NCI-H1930 (cell line): Measurements from ENCODE around the gene RAB14.

Experiments used
- DNase-seq, 2 experiments: peaks; one replicate each; lab custom pipeline; 2025; lab: John Stamatoyannopoulos, UW

The RAB14 gene

DNA sequence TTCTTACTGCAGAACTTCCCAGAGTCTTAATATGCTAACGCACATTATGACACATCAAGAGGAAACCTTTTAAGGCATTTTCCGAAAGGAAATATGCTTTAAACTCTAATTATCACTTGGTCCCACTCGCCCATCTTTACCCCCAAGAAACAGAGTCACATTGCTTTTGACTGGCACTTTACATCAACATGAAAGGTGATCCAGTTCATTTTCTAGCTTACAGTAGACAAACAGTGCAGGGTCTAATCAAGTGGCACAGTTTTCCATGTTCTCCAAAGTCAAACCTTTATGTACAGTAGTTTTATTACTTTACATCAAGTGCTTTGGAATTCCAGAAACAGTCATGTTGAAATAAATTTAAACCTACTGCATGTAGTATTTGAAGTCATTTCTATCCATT is 12.0 kb downstream of the RAB14 start:
- DNase-seq, result no peak

DNA sequence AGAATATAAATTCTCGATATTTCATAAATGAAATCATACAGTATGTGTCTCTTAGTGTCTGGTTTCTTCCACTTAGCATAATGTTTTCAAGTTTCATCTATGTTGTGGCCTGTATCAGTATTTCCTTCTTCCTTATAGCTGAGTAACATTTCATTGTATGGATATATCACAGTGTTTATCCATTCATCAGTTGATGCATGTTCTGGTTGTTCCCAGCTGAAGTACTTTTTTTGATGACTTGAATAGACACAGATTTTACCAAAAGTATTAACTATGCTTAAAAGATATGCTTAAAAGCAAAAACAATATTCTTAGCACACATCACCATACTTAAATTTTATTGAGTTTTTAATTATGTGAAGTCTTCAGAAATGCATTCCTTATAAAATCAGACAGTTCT is 12.7 kb downstream of the RAB14 start:
- DNase-seq, result no peak

DNA sequence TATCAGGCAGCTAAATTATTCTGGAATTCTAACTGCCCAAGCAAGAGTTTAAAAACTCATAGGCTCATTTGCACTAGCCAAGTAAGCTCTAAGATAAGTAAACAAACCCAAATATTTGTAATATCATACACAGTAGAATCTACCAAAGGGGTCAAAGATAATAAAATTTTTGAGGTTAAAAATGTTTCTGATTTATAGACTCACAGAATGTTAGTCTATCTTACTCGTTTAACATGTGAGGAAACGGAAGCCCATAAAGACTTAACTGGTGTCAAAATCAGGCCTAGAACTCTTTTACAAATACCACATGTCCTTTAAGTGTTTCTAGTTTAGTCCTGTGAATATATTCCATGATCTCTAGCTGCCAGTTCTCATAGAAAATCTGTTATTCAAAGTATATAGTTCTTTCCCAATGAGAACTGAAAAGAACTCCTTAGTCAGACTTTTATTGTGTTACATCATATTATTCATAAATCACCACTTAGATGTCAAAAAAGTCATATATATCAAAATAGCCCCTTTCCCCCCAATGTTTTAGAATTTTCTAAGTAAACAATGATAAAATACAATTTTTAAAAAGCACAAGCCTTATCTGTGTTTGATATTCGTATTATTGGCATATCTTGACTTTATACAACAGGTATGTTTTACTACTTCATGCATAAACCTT is 13.9 kb downstream of the RAB14 start:
- no peak for DNase-seq

DNA sequence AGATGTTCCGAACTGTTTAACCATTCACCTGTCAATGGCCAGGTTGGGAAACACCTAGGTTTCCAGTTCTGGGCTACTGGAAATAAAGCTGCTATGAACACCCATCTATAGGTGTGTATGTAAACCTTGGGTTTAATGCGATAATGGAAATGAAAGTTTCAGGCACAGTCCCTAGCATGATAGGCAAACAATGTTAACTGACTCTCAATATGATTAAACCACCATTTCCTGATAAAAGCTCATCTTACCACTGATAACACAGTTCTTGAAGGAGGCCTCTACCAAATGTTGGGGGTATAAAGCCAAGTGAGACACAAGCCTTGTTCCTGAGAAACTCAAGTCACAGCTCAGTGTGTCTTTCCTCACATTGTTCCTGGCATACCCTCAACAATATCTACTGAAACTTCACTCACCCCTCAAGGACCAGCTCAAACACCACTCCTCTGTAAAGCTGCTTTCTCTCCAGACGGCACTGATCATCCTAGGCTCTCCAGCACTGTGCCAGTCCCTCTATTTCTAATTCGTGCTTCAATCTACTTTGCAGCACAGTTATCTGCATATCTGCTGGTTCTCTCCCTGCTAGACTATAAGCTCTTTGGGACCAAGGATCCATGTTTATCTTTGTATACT is 15.8 kb downstream of the RAB14 start:
- no peak for DNase-seq

DNA sequence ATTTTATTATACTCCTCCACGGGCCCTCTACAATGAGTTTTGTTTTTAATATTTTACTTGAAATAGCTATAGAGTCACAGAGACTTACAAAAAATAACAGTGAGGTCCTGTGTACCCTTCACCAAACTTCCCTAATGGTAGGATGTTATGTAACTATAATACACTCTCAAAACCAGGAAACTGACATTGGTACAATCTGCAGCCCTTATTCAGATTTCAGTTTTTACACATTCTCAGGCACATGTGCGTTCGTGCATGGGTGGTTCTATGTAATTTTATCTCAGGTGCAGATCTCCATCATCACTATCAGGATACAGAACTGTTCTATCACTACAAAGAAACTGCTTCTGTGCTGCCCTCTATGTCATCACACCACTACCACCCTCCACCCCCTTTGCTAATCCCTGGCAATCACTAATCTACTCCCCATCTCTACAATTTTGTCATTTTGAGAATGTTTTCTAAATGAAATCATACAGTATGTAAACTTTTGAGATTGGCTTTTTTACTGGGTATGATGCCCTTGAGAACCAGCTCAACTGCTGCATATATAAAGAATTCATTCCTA is 16.4 kb downstream of the RAB14 start:
- no peak for DNase-seq

DNA sequence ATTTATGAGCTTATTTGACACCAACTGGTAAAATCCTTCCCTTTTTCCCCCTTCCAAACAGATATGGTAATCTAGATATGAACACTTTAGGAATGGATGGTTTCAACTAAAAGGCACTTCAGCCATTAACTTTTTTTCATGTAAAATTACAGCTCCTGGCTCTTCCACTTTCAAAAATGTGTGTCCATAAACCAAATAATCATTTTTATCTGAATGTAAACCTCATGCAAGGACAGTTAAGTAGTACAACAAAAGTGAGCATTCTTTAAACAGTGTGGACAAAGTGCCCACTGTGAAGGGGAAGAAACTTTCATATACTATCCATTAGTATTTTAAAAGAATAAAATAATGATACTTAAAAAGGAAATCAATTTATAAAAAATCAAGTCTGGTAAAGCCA is 17.2 kb downstream of the RAB14 start:
- no peak for DNase-seq

DNA sequence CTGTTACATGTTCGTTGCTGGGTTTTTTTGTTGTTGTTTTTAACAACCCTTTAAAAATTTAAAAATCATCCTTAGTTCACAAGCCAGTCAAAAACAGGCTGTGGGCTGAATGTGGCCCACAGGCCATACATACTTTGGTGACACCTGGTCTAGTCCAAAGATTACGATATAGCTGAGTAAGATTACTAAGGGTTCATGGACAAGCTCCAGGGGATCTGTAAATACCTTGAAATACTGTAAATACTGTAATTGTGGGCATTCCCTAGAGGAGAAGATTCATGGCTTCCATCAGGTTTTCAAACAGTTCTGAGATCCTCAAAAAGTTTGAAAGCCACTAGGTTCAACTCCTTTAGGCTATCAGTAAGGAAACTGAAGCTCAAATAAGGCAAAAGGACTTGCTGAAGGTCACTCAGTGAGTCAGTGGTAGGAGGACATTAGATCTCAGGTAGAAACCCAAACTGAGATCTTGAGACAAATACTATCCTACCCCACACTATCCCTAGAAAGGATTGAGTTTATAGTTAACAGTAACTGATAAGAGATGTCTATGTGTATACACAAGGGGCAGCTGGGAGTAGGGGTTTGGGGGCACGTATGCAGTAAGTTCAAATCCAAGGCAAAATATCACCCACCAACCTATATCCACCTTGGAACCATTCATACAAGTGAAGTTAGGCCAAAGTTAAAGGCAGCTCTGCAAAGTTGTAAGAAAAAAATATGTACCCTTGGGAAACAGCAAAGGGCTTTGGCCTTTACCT is 17.8 kb downstream of the RAB14 start:
- DNase-seq, result no peak

DNA sequence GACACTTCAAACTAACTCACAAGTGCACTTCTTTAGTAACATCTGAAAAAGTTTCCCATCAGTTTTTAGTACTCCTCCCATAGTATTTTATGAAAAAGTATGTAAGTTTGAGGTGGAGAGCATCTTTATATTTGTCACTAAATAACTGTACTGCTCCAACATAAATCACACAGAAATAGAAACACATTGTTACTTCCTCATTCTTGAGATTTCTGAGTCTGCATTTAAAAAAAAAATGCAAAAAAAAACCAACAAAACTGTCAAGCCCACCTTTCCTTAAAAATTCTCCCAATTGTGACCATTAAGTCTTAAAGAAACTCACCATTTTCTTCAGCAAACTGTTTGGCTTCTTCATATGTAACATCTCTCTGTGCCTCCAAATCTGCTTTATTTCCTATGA is 18.7 kb downstream of the RAB14 start:
- DNase-seq, result no peak

DNA sequence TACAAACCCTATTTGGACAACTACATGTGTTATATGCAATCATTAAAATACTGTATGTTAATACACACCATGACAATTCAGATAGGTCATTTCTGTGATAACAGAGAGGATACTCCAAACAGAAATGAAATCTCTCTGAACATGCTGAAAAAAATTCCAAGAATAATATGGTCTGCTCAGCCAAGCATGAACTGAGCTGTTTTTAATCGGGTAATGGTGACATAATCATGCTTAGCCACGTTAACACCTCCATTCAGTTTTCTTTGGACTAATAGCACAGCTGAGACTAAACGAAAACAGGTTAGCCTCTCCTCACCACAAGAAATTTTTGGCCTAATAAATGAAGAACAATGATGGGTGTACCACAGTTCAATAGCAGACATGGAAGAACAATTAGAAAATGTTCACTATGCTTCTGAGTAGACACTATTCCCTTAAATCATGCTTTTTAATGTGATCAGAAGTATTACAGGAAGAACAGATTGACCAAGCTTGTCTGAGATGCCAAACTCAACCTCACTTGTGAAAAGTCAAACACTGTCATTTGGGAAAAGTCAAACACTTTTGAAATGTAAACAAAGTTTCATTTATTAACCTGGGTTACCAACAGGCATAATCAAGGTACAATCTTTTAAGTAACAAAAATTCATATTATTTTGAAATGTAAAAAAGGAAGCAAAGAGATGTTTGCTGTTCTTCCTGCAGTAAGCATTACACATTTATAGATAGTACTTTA is 19.4 kb downstream of the RAB14 start:
- DNase-seq, result no peak

DNA sequence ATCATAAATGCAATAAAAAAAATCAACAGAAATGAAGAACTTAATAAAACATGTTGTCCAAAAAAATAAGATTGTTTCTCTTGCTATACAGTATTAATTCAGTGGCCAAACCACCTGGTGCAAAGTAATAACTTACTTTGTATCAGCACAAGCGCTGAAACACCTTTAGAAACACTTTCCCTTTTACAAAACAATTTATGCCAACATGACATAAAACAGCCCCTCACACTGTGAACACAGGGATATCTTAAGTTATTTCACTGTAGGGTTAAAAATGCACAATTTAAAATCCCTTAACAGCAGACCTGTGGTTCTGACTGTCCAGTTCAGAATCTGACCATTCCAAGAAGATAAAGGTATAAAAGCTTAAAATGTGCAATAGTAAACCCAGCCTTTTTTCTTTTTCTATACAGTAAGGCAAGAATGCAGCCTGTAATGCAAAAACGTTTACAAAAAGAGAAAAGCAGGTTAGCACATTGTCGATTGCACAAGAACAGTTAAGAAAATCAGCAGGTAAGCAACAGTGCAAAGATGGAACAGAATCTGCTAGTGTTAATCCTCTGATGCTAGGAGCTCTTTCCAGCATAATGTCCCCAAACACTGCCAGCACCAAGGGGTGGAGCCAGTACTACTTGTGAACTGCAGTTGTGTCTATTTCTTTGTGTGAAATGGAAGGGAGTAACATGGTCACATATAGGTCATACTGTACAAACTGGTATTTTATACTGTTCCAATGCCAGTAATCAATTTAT is 21.6 kb downstream of the RAB14 start:
- DNase-seq, result no peak

DNA sequence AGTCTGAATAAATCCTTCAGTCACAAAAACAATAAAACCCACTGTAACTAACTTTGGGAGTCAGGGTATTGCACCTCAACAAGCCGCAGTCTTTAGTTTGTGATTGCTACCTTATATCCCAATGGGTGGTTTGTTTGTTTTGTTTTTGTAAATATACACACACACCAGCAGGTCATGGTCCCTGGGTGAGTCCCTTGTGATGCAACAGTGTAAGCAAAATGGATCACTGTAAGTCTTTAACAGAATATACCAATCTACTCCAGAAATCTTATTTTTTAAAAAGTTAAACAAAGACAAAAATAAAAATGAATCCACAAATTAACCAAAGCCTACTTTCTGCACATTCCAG is 22.3 kb downstream of the RAB14 start:
- peak in 1 of 2 experiments; percentile 44 for DNase-seq

DNA sequence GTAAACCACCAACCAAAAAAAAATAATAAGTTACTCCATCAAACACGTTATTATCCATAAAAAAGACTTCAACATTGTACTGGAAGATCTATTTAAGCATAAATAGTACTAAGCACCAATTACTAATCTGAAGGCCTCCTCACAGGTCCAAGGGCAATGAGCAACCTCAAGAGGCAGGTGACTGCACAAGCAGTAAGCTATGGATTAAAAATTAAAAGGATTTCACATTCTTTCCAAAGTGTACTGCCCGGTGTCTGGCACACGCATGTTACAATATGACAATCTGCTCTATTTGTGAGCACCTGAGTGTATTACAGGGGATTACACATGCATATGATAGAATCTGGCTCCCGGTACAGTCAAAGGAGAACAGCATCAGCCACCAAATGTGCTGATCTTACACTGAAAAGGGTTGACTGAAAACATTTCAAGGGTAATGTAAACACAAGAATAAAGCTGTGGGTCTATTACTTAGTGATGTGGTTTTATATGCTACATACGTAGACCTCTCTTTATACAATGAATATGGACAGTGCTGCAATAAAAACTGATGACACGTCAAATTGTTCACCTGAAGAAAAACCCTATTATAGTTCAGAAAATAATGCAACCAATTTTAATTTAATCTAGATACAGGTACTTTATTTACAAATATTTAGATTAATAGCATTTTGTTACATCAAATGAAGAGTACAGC is 22.8 kb downstream of the RAB14 start:
- peak in 1 of 2 experiments; percentile 21 for DNase-seq

DNA sequence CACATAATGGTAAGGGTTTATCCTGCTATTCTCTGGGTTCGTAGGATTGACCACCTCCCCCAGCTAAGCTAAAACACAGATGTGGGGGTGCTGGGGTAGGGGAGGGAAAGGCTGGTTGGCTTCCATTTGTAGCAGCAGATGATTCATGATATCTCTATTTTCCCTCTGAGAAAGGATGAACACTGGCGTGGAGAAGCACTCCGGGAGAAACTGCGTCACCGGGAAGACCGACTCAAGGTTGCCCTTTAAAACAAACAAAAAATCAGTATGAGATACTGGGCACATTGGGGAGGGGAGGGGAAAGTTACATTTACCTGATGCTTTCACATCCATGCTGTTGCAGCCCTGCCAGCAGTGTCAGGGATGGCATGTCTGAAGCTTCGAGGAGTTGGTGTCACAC is 28.2 kb downstream of the RAB14 start:
- no peak for DNase-seq

DNA sequence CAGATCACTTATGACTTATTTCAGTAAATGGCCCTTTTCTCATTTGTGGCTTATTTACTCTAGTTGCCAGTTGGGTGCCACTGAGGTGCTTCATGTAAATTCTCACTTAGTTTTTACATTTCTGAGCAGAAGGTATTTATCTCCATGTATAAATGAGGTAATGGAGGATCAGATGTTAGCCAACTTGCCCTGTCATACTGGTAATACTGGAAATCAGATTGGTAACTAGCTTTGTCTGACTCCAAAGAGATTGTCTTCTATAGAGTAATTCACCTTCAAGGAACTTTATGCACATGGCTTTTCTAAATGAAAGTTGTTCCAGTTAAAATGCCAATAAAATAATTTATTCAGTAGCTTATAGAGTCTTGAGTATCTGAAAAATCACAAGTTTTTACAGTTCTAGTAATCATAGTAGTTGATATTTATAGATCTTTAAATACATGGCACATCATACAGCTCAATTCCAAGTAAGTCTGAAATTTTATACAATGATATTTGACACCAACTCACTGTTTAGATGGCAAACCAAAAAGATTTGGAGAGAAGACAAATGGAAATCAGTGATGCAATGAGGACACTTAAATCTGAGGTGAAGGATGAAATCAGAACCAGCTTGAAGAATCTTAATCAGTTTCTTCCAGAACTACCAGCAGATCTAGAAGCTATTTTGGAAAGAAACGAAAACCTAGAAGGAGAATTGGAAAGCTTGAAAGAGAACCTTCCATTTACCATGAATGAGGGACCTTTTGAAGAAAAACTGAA is 28.8 kb downstream of the RAB14 start:
- DNase-seq, result no peak

DNA sequence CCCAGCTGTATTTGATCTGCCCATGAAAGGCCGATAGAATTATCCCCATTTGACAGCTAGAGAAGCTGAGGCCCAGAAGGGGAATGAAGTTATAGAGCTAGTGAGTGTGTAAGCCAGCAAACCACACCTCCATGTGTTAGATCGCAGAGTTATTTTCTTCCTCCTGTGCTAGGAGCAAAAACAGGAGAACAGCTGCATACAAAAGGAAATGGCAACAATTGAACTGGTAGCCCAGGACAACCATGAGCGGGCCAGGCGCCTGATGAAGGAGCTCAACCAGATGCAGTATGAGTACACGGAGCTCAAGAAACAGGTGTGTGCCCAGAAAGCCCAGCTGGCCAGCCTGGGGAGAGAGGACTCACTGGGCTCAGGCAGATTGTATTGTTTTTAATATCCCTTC is 30.4 kb downstream of the RAB14 start:
- no peak for DNase-seq

DNA sequence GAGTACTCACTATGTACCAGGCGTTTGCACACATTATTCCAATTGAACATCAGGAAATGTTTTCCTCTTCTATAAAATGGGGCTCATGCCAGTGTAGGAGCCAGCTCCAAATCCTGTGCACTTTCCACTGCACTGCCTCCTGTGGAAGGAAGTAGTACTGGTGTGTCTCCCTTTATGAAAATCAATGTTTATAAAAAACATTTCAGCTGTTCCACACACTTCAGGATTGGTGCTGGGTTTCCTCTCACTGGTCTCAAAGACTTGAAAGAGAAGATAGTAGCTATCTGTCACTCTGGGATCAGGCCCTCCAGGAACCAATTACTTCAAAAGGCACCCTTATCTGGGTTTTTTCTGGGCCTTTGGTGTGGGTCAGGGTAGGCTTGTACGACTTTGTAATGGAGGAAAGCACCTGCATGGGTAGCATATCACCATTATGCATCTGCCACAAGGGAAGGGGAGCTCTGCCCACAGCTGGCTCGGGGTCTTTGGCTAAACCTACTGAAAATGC is 32.5 kb downstream of the RAB14 start:
- DNase-seq, result no peak

DNA sequence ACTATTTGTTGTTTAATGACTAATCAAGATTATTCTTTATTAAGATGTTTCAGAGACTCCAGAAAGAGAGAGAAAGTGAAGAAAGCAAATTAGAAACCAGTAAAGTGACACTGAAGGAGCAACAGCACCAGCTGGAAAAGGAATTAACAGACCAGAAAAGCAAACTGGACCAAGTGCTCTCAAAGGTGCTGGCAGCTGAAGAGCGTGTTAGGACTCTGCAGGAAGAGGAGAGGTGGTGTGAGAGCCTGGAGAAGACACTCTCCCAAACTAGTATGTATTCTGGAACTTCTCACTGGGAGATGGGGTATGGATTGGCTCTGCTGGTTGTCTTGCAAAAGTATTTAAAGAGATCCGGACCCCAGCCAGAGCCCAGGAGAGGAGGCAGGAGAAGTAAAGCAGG is 33.6 kb downstream of the RAB14 start:
- no peak for DNase-seq

DNA sequence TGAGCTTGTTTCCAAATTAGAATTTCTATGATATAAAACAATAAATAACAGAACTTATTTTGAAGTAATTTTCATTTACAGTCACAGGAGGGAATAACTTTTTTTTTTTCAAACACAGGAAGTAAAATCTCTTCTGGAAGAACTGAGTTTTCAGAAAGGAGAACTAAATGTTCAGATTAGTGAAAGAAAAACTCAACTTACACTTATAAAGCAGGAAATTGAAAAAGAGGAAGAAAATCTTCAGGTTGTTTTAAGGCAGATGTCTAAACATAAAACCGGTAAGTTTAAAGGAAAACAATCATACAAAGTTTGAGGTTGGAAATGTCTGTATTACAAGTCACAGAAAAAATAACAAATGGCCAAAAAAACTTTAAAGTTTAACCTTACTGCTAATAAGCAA is 41.6 kb downstream of the RAB14 start:
- no peak for DNase-seq

DNA sequence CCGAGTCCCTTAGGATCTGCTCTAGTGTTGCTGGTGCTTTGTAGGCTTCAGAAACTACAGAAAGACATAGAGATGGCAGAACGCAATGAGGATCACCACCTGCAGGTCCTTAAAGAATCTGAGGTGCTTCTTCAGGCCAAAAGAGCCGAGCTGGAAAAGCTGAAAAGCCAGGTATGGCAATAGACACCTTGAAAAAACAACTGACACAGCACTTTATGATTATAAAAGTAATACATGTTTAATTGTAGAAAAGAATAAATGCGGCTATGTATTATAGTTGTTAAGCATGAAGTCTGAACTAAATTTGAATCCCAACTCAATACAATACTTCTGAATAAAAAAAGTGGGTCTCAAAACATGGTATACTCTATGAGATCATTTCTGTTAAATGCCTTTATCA is 43.7 kb downstream of the RAB14 start:
- no peak for DNase-seq

DNA sequence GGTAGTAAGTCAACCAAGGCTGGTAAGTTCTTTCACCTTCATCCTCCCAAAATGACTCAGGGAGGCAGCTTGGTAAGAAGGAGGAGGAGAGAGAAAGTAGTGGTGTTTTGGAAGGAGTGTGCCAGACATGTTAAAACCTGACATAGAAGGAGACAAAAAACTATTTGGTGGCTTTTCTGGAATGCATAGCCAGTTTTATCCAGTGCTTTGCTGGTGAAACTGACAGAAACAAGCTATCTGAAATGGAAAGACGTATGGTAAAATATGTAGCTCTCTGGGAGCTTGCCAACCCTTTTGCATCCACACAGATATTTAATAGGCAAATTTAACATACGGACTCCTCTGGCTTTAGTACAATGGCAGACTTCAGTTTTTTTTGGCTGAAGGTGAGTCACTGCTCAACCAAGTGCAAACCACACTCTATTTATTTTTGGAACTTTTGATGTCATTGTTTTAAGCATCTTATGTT is 45.4 kb downstream of the RAB14 start:
- no peak for DNase-seq
